ENCODE measurements around the gene ZNF286A.
A peak's percentile ranks its signal among the peaks of the same experiment; 100 is the strongest.
"Not testable (repeated sequence)": the region's sequence is repeated elsewhere in the genome, so short reads cannot be mapped to it uniquely, and the experiment has no call there.

The ZNF286A gene

DNA sequence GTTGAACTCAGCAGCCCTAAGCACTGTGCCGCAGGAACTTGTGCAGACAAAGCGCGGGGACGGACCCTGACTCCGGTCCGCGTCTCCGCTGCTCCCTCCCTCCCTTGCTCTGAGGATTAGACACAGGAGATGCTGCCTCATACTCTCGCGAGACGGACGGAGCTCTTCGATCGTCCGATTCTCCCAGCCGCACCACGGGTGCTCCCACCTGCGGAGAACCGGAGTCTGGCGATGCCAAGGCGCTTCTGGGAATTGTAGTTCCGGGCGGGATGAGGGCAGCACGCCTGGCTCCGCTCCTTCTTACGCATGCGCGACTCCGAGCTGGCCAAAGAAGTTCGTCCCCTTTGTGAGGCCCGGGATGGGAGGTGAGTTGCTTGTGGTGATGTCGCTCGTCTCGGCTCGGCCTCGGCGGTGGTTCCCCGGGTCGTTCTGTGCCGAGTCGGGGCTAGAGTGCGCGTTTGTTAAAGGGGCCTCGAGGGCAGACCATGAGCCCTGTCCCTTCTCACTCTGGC is at the start of gene ZNF286A:
Gene ZNF286A (plus strand): TSS at position 340 of the 512 bp plus-strand sequence. CDS start 578 bp downstream, outside the sequence.
- H3K4me3 ChIP-seq: peak within 1 kb of the TSS; percentile 80
- peak within 1 kb of the TSS; percentile 57 to 69 for H3K27ac ChIP-seq
- DNase-seq (ENCODE audit: low spot score): peak; percentile 96

DNA sequence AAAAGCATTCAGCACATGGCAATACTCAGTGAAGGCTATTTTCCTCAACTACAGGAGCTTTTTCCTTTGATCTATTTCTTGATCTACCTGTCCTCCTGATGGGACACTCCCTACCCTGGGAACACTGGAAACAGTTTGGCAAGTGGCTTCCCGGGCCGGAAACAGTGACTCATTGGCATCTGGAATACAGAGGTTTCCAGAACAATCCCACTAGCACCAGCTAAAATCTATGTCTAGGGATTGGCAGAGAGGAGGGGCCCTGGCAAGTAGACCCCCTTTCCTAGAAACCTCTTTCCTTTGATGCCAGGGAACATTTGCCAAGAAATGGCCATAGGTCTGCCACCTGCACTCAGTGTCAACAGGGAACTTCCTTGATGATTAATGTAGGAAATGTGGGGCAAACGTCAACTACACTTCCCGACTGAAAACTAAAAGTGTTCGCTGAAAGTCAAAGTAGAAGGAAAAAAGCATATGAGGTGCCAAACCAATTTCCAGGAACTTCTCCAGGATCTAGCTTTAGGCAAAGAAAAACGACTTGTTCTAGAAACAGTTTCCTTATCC is 49.6 kb upstream of the ZNF286A start:
- Histone ChIP-seq H3K4me3 (peak overlapping the region; percentile 74), H3K27ac (peak overlapping the region; percentile 32 to 67)
- peak; percentile 79 for DNase-seq (ENCODE audit: low spot score)
- TF ChIP-seq, protein P1, sequence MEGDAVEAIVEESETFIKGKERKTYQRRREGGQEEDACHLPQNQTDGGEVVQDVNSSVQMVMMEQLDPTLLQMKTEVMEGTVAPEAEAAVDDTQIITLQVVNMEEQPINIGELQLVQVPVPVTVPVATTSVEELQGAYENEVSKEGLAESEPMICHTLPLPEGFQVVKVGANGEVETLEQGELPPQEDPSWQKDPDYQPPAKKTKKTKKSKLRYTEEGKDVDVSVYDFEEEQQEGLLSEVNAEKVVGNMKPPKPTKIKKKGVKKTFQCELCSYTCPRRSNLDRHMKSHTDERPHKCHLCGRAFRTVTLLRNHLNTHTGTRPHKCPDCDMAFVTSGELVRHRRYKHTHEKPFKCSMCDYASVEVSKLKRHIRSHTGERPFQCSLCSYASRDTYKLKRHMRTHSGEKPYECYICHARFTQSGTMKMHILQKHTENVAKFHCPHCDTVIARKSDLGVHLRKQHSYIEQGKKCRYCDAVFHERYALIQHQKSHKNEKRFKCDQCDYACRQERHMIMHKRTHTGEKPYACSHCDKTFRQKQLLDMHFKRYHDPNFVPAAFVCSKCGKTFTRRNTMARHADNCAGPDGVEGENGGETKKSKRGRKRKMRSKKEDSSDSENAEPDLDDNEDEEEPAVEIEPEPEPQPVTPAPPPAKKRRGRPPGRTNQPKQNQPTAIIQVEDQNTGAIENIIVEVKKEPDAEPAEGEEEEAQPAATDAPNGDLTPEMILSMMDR (IDR thresholded peaks at IDR 0.05): no peak

DNA sequence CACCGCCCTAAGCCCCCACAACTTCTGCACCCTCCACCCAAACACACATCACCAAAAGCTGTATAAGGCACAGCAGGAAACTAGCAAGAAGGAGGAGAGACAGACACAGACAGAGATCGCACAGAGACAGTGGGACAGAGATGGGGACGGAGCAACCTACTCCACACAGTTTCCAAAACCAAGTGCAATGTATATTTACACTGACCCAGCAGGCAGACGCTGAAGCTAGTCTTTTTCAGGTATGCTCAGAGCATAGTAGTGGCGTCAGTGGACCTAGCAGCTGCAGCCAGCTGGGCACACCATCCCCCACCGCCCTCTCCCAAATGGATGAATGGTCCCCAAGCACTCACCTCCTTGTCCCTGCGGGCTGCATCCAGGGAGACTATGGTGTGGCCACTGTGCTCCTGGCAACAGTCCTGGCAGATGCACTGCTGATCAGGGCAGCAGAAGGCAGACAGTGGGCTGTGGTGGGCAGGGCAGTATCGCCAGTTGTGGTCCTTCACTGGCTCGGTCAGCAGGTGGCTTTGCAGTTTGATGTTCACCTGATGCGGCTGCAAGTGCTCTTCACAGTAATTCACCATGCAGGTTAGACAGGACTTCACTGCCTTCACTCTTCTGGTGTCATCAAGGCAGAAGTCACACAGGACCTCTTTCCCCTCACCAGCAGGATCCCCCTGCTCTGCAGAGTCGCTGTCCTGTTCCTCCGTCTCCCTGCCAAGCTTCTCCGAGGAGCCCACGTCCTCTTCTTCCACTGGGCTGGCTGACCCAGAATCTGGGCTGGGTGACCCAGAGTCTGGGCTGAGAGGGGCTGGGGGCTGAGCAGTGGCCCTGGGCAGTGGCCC is 48.6 kb upstream of the ZNF286A start:
- Histone ChIP-seq H3K4me3 (peak overlapping the region; percentile 74), H3K27ac (peak overlapping the region; percentile 67 to 84)
- peak; percentile 77 for DNase-seq (ENCODE audit: low spot score)
- TF ChIP-seq, protein P1 (IDR thresholded peaks at IDR 0.05): no peak

DNA sequence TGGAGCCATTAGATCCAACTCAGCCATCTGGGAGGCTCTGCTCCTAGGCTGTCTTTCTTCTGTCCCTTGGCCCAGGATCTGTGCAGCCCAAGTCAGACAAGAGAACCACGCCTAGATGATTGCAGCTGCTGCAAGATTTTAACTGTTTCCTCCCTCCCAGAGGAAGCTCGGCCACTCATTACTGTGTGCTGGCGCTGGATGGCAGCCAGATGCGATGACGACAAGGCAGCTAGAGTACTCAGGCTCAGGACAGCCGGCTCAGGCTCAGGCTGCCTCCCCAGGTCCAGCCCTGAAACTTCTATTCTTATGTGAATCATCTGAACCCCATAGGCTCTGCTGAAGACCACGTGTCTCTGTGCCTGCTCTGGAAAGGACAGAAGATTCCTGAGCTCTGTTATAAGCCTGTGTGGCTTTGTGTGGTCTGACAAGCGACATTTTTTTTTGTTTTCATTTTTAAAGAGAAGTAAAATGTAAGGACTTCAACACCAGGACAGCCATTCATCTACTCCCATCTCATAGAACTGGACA is 47.9 kb upstream of the ZNF286A start:
- Histone ChIP-seq H3K27ac (peak overlapping the region; percentile 67 to 84), H3K4me3 (peak overlapping the region; percentile 74)
- DNase-seq (ENCODE audit: low spot score): peak; percentile 95
- TF ChIP-seq, protein P1 (IDR thresholded peaks at IDR 0.05): no peak

DNA sequence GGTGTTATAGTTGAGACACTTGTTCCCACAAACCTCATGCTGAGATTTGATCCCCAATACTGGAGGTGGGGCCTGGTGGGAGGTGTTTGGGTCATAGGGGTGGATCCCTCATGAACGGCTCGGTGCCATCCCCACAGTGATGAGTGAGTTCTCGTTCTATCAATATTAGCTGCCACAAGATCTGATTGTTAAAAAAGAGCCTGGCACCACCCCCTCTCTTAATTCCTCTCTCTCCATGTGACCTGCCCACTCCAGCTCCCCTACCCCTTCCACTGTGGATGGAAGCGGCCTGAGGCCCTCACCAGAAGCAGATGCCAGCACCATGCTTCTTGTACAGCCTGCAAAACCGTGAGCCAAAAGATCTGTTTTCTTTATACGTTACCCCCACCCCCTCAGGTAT is 46.6 kb upstream of the ZNF286A start:
- H3K4me3 ChIP-seq: no peak overlapping the region
- TF ChIP-seq, protein P1 (IDR thresholded peaks at IDR 0.05): no peak
- DNase-seq (ENCODE audit: low spot score): no peak
- no peak overlapping the region for H3K27ac ChIP-seq

DNA sequence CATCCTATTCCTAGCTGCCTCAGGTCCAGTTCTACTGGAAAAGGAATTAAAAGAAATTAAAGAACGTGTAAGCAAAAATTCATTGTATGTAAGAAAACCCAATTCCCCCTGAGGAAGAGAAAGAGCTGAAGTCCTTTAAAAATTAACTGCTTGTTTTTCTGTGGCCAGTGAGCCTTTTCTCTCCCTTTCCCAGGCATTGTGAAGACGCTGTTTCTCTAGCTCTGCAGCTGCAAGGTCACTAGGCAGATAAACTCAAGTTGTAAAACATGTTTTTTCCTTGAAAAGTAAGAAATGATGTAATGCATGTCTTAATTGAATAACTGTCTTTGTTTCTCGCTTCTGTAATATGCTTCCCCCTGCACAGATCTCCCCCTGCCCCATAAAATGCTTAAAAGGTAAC is 45.2 kb upstream of the ZNF286A start:
- H3K27ac ChIP-seq; DNase-seq (ENCODE audit: low spot score); H3K4me3 ChIP-seq: not testable (repeated sequence)

DNA sequence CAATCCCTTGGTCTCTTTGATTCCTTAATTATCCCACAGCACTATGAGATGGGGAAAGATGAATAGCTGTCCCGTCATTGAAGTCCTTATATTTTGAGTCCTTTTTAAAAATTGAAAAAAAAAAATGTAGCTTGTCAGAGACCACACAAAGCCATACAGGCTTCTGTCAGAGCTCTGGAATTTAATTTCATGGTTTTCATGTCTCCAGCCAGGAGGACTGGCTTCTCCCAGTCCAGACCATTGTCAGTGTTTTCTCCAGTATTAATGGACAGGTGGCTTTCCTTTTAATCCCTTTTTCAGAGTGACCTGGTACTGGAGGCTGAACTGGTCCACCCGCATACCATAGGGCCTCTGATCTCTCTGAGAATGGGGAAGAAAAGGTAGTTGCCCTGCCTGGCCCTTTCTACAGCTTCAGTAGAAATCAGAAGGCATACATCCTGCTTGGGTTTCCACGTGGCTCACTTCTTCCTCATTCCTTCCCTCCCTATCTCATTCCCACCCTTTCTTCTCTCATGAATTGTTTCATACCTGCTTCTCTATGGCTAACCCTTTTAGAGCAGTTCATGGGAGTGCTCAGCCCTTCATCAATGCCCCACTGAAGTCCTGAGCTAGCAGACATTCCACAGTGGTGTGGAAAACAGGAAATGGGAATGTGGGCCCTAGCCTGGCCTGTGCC is 44.5 kb upstream of the ZNF286A start:
- Histone ChIP-seq H3K27ac (no peak overlapping the region), H3K4me3 (no peak overlapping the region)
- no peak for DNase-seq (ENCODE audit: low spot score)
- TF ChIP-seq, protein P1 (IDR thresholded peaks at IDR 0.05): no peak
